PC-3 (cell line): ENCODE results near the gene COL16A1. TPM values are rescaled to one million over a fixed set of nuclear protein-coding genes. Genes with fewer than 3 reads are reported as not detected.
A peak's percentile ranks its signal among the peaks of the same experiment; 100 is the strongest.

ENCODE experiments used
- ATAC-seq: fragments of 200-7000 bp; cut with Tn5 transposase; 2 replicates; pipeline ENCODE4 v1.9.1; 2020; ENCODE audit warnings: mild to moderate bottlenecking, moderate library complexity
- BruUV-seq: library from RNA; stranded (reverse); fragments of 400-500 nt; replicated peaks from 2 replicates; lab custom pipeline; 2021; lab: Mats Ljungman, UMichigan
- CTCF ChIA-PET: fragments of 300-600 bp; sonication (Branson Sonifier 250); formaldehyde crosslinking; loops from one replicate; lab custom pipeline; 2022; ENCODE audit warnings: antibody characterized with exemption; lab: Charles Lee
- POLR2A ChIA-PET: fragments of 300-600 bp; sonication (Branson Sonifier 250); formaldehyde crosslinking; loops from one replicate; lab custom pipeline; 2022; ENCODE audit warnings: antibody characterized with exemption; ENCODE audit not compliant: unreplicated experiment; lab: Charles Lee
- DNase-seq: peaks from one replicate; pipeline ENCODE4 v3.0.0-alpha.2; 2015
- H2AFZ ChIP-seq: fragments of 300-600 bp; sonication (generic); 2 replicates; pipeline ENCODE4 v1.6.0; 2016; ENCODE audit warnings: antibody characterized with exemption, low read length
- H3F3A ChIP-seq: fragments of 300-600 bp; sonication (generic); one replicate; pipeline ENCODE4 v1.6.0; 2017; ENCODE audit warnings: antibody characterized with exemption, low read length, control low read depth, mild to moderate bottlenecking; ENCODE audit not compliant: unreplicated experiment
- H3K27ac ChIP-seq: fragments of 300-600 bp; sonication (generic); 2 replicates; pipeline ENCODE4 v1.5.1; 2016; ENCODE audit warnings: mild to moderate bottlenecking, low read length
- H3K27me3 ChIP-seq: fragments of 300-600 bp; sonication (generic); 2 replicates; pipeline ENCODE4 v1.6.1; 2016; ENCODE audit warnings: low read length, mixed read lengths
- H3K36me3 ChIP-seq: fragments of 300-600 bp; sonication (generic); 2 replicates; pipeline ENCODE4 v1.6.1; 2016; ENCODE audit warnings: low read depth, mixed run types, low read length, mixed read lengths
- H3K4me1 ChIP-seq: fragments of 300-600 bp; sonication (generic); 2 replicates; pipeline ENCODE4 v1.5.1; 2016; ENCODE audit warnings: low read length; ENCODE audit not compliant: insufficient read depth
- H3K4me2 ChIP-seq: fragments of 300-600 bp; sonication (generic); 2 replicates; pipeline ENCODE4 v1.6.0; 2016; ENCODE audit warnings: low read length
- H3K4me3 ChIP-seq: fragments of 300-600 bp; sonication (generic); 2 replicates; pipeline ENCODE4 v1.5.1; 2016; ENCODE audit warnings: mild to moderate bottlenecking, low read length, mixed read lengths
- H3K79me2 ChIP-seq: fragments of 300-600 bp; sonication (generic); 2 replicates; pipeline ENCODE4 v1.6.1; 2017; ENCODE audit warnings: low read length, mixed read lengths
- H3K9ac ChIP-seq: fragments of 300-600 bp; sonication (generic); 2 replicates; pipeline ENCODE4 v1.6.0; 2016; ENCODE audit warnings: mild to moderate bottlenecking, low read length
- H3K9me2 ChIP-seq: fragments of 300-600 bp; sonication (generic); replicated peaks from 2 replicates; pipeline ENCODE4 v1.6.1; 2016; ENCODE audit warnings: mixed run types, low read length, mixed read lengths
- H3K9me3 ChIP-seq: fragments of 300-600 bp; sonication (generic); 2 replicates; pipeline ENCODE4 v1.6.1; 2016; ENCODE audit warnings: low read length, mixed read lengths
- H4K20me1 ChIP-seq: fragments of 300-600 bp; sonication (generic); 2 replicates; pipeline ENCODE4 v1.6.1; 2016; ENCODE audit warnings: low read length, mixed read lengths
- EZH2 ChIP-seq: fragments of 300-600 bp; sonication (generic); IDR thresholded peaks from one replicate; pipeline ENCODE4 v1.6.1; 2017; ENCODE audit warnings: antibody characterized with exemption, mild to moderate bottlenecking, low read length; ENCODE audit not compliant: unreplicated experiment
- EZH2phosphoT487 ChIP-seq: fragments of 300-600 bp; sonication (generic); IDR thresholded peaks from 2 replicates; pipeline ENCODE4 v1.6.1; 2018; ENCODE audit warnings: mild to moderate bottlenecking, antibody characterized with exemption, low read length, borderline replicate concordance
- intact Hi-C: fragments of 100-400 bp; cut with micrococcal nuclease; formaldehyde crosslinking; loops from 2 replicates; pipeline ENCODE4 v1.9.0; 2023
- total RNA-seq: library from RNA; depleted of rRNA; stranded (reverse); fragments of >200 nt; gene quantifications from 2 replicates; pipeline ENCODE4 v1.2.3, GENCODE V29; 2014
- TF ChIP-seq, protein P1 (sequence below): fragments of 300-600 bp; sonication (generic); conservative IDR thresholded peaks from 2 replicates; pipeline ENCODE4 v1.5.1; 2017; ENCODE audit warnings: antibody characterized with exemption, low read depth, mild to moderate bottlenecking, low read length

COL16A1 gene
- total RNA-seq, 1 experiment from 2014 or later, result 5.0 TPM

DNA sequence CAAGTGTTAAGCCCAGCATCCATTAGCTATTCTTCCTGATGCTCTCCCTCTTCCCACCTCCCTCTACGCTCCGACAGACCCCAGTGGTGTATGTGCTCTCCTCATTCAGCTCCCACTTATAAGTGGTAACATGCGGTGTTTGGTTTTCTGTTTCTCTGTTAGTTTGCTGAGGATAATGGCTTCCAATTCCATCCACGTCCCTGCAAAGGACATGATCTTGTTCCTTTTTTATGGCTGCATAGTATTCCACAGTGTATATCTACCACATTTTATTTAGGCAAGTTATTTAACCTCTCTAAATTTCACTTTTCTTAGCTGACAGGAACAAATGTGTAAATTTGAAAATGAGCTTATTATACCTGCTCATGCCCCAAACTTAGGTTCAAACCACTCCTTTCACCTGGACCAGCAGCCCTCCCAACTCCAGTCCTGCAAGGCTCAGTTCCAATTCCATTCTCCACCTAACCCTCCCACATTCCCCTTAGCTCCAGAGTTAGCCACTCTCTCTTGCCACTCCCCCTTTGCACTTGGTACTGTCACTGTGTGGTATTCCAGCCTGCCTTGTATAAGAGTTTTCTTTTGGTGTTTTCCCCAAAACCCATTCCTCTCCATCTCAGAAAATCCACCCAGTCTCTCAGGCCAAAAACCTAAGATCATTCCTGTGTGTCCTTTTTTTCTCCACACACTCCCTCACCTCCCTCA, 57.4 kb downstream of the COL16A1 start:
- Histone ChIP-seq H4K20me1 (no peaks in the 10 kb centered on the region), H3K36me3 (no peaks in the 10 kb centered on the region), H3K9ac (no peak overlapping the region), H3K4me1 (peaks cover 12% of the 10 kb centered on the region), H3K4me2 (no peak overlapping the region), H3K4me3 (no peak overlapping the region), H3F3A (no peaks in the 10 kb centered on the region), H3K9me2 (no peaks in the 10 kb centered on the region), H3K9me3 (no peaks in the 10 kb centered on the region), H3K79me2 (peaks cover 28% of the 10 kb centered on the region), H3K27ac (no peak overlapping the region), H2AFZ (no peak overlapping the region), H3K27me3 (no peaks in the 10 kb centered on the region)
- ChIA-PET CTCF (no interaction called here), POLR2A (interaction anchor here (0.6 kb wide), 1 partner anchor 29 kb away, joined by 3 read pairs; no protein-coding TSS in a partner anchor)
- intact Hi-C loops, result no loop called here
- no peak for TF ChIP-seq EZH2phosphoT487
- TF ChIP-seq, protein P1, sequence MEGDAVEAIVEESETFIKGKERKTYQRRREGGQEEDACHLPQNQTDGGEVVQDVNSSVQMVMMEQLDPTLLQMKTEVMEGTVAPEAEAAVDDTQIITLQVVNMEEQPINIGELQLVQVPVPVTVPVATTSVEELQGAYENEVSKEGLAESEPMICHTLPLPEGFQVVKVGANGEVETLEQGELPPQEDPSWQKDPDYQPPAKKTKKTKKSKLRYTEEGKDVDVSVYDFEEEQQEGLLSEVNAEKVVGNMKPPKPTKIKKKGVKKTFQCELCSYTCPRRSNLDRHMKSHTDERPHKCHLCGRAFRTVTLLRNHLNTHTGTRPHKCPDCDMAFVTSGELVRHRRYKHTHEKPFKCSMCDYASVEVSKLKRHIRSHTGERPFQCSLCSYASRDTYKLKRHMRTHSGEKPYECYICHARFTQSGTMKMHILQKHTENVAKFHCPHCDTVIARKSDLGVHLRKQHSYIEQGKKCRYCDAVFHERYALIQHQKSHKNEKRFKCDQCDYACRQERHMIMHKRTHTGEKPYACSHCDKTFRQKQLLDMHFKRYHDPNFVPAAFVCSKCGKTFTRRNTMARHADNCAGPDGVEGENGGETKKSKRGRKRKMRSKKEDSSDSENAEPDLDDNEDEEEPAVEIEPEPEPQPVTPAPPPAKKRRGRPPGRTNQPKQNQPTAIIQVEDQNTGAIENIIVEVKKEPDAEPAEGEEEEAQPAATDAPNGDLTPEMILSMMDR, result no peak
- ATAC-seq (no peak), DNase-seq (no peak)
- no TSS peak for BruUV-seq

DNA sequence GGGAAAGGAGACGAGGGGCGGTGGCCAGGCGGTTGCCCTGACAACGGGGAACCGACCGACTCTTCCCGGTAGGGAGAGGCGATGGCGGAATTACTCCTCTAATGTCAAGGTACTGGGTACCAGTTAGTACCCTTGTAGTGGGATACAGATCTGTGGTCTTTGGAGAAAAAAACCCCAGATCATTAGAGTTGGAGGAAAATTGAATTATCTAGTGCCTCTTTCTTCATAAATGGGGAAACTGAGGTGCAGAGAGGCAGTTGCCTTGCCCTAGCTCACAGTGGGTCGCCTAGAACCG, 58.6 kb downstream of the COL16A1 start:
- peaks cover 12% of the 10 kb centered on the region for H3K4me1 ChIP-seq
- H3K4me3 ChIP-seq, result peak overlapping the region; percentile 76
- DNase-seq (no peak), ATAC-seq (no peak)
- H3K79me2 ChIP-seq, result peaks cover 40% of the 10 kb centered on the region
- no peaks in the 10 kb centered on the region for H4K20me1 ChIP-seq
- TF ChIP-seq EZH2phosphoT487 (no peak), EZH2 (no peak)
- TF ChIP-seq, protein P1, result no peak
- peak overlapping the region; percentile 83 for H3K27ac ChIP-seq
- no peaks in the 10 kb centered on the region for H3K36me3 ChIP-seq
- H3K27me3 ChIP-seq, result no peaks in the 10 kb centered on the region
- intact Hi-C loops, result no loop called here
- H3K4me2 ChIP-seq, result peak overlapping the region; percentile 87
- TSS peak; percentile 76 for BruUV-seq
- H3K9me2 ChIP-seq, result no peaks in the 10 kb centered on the region
- H2AFZ ChIP-seq, result peak overlapping the region; percentile 82
- no peaks in the 10 kb centered on the region for H3F3A ChIP-seq
- ChIA-PET CTCF (interaction anchor here (0.6 to 0.8 kb wide), 5 partner anchors 27 to 359 kb away, joined by 3 to 4 read pairs (median 3); partner anchors contain the start of gene HCRTR1), POLR2A (interaction anchor here (0.5 to 1.4 kb wide), 9 partner anchors 29 to 967 kb away, joined by 3 to 21 read pairs (median 3); partner anchors contain the start of gene PTP4A2)
- no peaks in the 10 kb centered on the region for H3K9me3 ChIP-seq
- peak overlapping the region; percentile 92 for H3K9ac ChIP-seq
